HEK293T (cell line): ENCODE results near the gene STARD13.

ENCODE experiments used
- CTCF ChIA-PET: fragments of 350-600 bp; formaldehyde crosslinking; extraction: SDS; loops from one replicate; lab custom pipeline; 2021; ENCODE audit warnings: antibody characterized with exemption, inconsistent platforms; lab: Yijun Ruan, JAX
- POLR2A ChIA-PET: fragments of 350-600 bp; formaldehyde crosslinking; extraction: SDS; loops from one replicate; lab custom pipeline; 2020; ENCODE audit warnings: antibody characterized with exemption, inconsistent platforms; lab: Yijun Ruan, JAX
- DNase-seq: peaks from one replicate; pipeline ENCODE4 v3.0.0; 2012; ENCODE audit warnings: mixed read lengths; ENCODE audit errors: extremely low spot score
- ARNT ChIP-seq: fragments of 450-650 bp; IDR thresholded peaks from 2 replicates; pipeline ENCODE4 v1.6.1; 2017; ENCODE audit warnings: mild to moderate bottlenecking
- BHLHE40 ChIP-seq: fragments of 450-650 bp; IDR thresholded peaks from 2 replicates; pipeline ENCODE4 v1.6.1; 2016; ENCODE audit warnings: mild to moderate bottlenecking, moderate library complexity, borderline replicate concordance
- CTBP1 ChIP-seq: fragments of 450-650 bp; IDR thresholded peaks from 2 replicates; pipeline ENCODE4 v1.6.1; 2016; ENCODE audit warnings: borderline replicate concordance
- ELF4 ChIP-seq: fragments of 450-650 bp; IDR thresholded peaks from 2 replicates; pipeline ENCODE4 v1.6.1; 2017; ENCODE audit warnings: antibody characterized with exemption
- FOXA1 ChIP-seq: fragments of 450-650 bp; IDR thresholded peaks from 2 replicates; pipeline ENCODE4 v1.6.1; 2016; ENCODE audit warnings: mild to moderate bottlenecking
- FOXK2 ChIP-seq: fragments of 450-650 bp; IDR thresholded peaks from 2 replicates; pipeline ENCODE4 v1.6.1; 2016; ENCODE audit warnings: mild to moderate bottlenecking
- FOXM1 ChIP-seq: fragments of 450-650 bp; IDR thresholded peaks from 2 replicates; pipeline ENCODE4 v1.6.1; 2017; ENCODE audit warnings: mild to moderate bottlenecking, borderline replicate concordance
- HDGF ChIP-seq: fragments of 450-650 bp; IDR thresholded peaks from 2 replicates; pipeline ENCODE4 v1.6.1; 2017; ENCODE audit warnings: antibody characterized with exemption, borderline replicate concordance
- L3MBTL2 ChIP-seq: fragments of 450-650 bp; conservative IDR thresholded peaks from 2 replicates; pipeline ENCODE4 v1.6.1; 2016; ENCODE audit warnings: mild to moderate bottlenecking
- LEF1 ChIP-seq: fragments of 450-650 bp; IDR thresholded peaks from 2 replicates; pipeline ENCODE4 v1.6.1; 2017; ENCODE audit warnings: mild to moderate bottlenecking, borderline replicate concordance
- NFRKB ChIP-seq: fragments of 450-650 bp; IDR thresholded peaks from 2 replicates; pipeline ENCODE4 v1.6.1; 2016; ENCODE audit warnings: mild to moderate bottlenecking, moderate library complexity
- SP1 ChIP-seq: fragments of 450-650 bp; IDR thresholded peaks from 2 replicates; pipeline ENCODE4 v1.6.1; 2017
- SUZ12 ChIP-seq: fragments of 450-650 bp; IDR thresholded peaks from 2 replicates; pipeline ENCODE4 v1.6.1; 2016; ENCODE audit warnings: mild to moderate bottlenecking
- TARDBP ChIP-seq: fragments of 450-650 bp; IDR thresholded peaks from 2 replicates; pipeline ENCODE4 v1.6.1; 2016
- ZNF384 ChIP-seq: fragments of 450-650 bp; IDR thresholded peaks from 2 replicates; pipeline ENCODE4 v1.6.1; 2016
- TF ChIP-seq, protein P1 (sequence below): fragments of 450-650 bp; IDR thresholded peaks from 2 replicates; pipeline ENCODE4 v1.6.1; 2016

The STARD13 gene

DNA sequence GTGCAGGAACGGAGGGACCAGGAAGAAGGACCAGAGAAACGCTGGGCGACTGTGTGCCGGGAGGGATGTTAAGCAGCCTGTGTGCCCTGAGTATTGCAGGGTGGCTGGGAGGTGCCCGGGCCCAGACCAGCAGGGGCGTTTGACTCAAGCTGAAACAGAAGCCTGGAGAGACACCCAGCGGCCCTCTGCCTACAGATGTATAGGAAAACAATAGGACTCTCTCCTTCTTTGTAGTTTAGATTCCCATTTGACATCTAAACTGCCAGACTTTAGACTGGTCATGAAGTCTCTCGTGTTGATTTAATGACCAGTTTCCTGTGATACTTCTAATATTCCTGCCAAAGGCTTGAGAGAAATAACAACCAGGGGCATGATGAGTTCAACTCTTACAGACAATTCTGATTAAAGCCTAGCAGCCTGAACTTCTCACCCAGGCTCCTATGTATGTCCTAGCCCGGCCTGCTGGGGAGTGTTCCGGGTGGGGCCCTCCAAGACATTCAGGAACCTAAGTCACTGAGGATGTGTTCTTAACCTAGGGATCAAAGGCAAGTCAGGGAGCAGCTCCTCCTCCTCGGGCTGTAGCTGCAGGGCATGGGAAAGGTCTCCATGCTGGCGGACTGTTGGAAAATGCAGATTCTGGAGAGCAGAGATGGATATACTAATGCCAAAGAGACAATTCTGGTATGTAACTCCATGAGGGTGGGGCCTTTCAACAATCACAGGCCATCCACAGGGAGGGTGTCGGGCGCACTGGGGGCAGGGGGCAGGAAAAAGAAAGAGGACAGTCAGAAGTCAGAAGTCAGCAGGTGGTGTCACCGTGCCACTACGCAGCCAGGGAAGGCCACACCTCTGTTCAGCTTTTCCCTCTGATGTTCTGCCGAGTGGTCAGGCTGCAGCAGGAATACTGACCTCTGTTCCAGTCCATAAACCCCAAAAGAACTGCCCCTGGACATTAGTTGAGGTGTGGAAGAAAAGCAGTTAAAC is 131.8 kb downstream of the STARD13 start:
- ChIA-PET CTCF (no interaction called here), POLR2A (no interaction called here)
- TF ChIP-seq BHLHE40 (no peak), ZNF384 (no peak), FOXA1 (no peak), ELF4 (no peak)
- DNase-seq, result no peak

DNA sequence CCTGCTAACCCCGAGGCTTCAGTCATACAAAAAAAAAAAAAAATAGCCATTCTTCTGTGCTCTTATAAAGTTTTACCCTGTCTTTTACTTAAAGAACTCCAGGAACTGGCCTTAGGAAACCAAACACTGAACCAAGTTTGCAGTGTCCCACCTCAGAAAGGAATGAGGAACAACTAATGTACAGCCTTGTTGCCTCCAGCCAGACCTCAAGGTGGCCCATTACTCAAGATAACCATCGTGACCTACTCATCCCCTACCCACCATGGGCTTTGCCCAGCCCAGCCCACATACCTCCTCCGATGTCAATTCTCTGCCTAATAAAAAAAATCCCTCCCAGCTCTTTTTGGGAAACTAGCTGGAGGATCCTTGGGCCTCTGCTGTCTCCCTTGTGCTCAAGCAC is 133.2 kb downstream of the STARD13 start:
- TF ChIP-seq, protein P1, sequence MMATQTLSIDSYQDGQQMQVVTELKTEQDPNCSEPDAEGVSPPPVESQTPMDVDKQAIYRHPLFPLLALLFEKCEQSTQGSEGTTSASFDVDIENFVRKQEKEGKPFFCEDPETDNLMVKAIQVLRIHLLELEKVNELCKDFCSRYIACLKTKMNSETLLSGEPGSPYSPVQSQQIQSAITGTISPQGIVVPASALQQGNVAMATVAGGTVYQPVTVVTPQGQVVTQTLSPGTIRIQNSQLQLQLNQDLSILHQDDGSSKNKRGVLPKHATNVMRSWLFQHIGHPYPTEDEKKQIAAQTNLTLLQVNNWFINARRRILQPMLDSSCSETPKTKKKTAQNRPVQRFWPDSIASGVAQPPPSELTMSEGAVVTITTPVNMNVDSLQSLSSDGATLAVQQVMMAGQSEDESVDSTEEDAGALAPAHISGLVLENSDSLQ, result no peak
- TF ChIP-seq LEF1, result no peak
- TF ChIP-seq NFRKB, result no peak
- no peak for TF ChIP-seq SUZ12
- TF ChIP-seq FOXM1, result no peak
- TF ChIP-seq TARDBP, result no peak
- TF ChIP-seq BHLHE40, result no peak
- no peak for TF ChIP-seq FOXA1
- no peak for TF ChIP-seq SP1
- TF ChIP-seq HDGF, result no peak
- no peak for TF ChIP-seq L3MBTL2
- no peak for TF ChIP-seq ELF4
- no peak for TF ChIP-seq CTBP1
- no peak for TF ChIP-seq FOXK2
- DNase-seq, result no peak
- ChIA-PET POLR2A (no interaction called here), CTCF (no interaction called here)

DNA sequence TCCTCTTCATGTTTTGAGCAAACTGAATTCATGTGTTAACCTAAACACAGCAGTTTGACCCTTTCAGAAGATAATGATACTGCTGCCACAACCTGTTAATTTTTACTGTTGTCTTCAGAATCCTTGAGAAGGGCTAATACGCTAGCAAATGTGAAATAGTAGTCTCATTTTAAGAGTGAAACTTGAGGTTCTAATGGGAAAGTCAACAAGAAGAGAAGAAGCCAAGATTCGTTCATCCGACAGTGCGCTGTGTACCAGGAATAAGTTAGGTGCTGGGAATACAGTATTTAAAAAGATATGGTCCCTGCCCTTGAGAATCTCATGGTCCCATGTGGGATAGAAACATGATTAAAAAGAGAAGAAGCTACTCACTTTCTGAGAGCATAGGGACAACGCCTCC is 134.9 kb downstream of the STARD13 start:
- DNase-seq, result no peak
- POLR2A ChIA-PET, result no interaction called here
- no peak for TF ChIP-seq BHLHE40
- CTCF ChIA-PET, result no interaction called here

DNA sequence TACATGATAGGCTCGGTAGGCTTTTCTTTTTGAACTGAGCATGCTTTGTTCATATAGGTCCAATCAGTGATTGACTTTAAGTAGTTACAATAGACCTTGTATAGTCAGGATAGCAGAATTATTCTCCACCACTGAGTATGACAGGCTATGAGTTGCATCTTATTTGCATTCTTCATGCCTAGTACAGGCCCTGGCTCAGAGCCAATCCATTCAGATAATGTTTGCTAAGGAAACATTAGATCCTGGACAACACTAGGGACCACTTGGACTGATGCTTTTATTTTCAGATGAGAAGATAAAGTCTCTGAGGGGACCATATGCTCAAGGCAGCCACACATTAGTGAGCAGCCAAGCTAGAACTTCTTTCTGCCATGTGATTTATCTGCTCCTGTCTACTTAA is 135.4 kb downstream of the STARD13 start:
- DNase-seq, result no peak
- ChIA-PET CTCF (no interaction called here), POLR2A (no interaction called here)
- TF ChIP-seq LEF1 (no peak), TARDBP (no peak), FOXA1 (no peak), CTBP1 (no peak), ARNT (no peak), FOXK2 (no peak), ZNF384 (no peak), SP1 (no peak), L3MBTL2 (no peak), HDGF (no peak), SUZ12 (no peak), BHLHE40 (no peak), ELF4 (no peak)
- TF ChIP-seq, protein P1, result no peak

DNA sequence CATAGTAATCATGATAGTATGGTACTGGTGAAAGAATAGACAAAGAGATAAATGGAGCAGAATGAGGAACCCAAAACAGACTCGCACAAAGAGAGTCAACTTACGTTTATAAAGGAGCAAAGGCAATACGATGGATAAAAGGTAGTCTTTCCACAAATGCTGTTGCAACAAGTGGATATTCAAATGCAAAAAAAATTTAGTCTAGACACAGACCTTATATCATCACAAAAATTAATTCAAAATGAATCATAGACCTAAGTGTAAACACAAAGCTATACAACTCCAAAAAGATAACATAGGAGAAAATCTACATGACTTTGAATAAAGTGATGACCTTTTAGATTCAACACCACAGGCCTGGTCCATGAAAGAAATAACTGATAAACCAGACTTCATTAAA is 137.7 kb downstream of the STARD13 start:
- POLR2A ChIA-PET, result no interaction called here
- CTCF ChIA-PET, result no interaction called here
- DNase-seq, result no peak
- TF ChIP-seq ARNT, result no peak
- no peak for TF ChIP-seq ELF4
- TF ChIP-seq FOXA1, result no peak
- no peak for TF ChIP-seq SP1
- no peak for TF ChIP-seq L3MBTL2
- TF ChIP-seq SUZ12, result no peak
- TF ChIP-seq, protein P1, result no peak
- no peak for TF ChIP-seq LEF1
- TF ChIP-seq BHLHE40, result no peak
- no peak for TF ChIP-seq TARDBP
- no peak for TF ChIP-seq FOXK2
- no peak for TF ChIP-seq NFRKB
- TF ChIP-seq ZNF384, result no peak
- no peak for TF ChIP-seq FOXM1

DNA sequence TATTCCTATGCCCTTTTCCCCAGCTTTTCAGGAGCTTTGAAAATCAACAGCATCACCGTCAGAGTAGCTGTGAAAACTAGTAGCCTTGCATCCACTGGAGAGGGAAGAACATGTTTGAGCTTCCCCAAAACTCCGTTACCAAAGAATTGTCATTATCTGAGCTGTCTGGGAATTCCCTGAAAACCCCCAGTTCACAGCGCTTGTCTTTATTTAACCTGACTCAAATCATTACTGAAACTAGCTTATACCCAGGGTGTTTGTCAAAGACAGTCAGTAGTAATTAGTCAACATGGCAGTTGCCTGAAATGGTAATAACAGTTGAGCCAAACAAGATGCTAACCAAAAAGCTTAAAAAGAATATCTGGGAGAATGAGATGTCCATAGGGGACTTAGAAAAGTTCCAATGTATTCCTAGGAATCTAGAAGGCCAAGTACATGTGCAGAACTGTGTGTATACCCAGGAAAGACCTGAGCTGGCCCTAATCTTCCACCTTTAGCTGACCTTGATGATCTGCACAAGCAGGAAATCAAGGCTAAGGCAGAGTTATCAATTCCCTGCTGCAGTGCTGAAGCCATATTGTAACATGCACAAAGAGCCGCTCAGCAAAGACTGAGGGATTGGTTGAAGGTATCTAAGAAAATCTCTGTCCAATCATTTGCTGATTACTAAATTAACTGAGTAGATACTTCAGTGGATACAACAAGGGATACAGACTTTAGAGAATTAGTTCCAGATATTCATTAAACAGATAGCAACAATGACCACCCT is 138.5 kb downstream of the STARD13 start:
- DNase-seq, result no peak
- CTCF ChIA-PET, result no interaction called here
- POLR2A ChIA-PET, result no interaction called here
- TF ChIP-seq TARDBP (no peak), CTBP1 (no peak), NFRKB (no peak), L3MBTL2 (no peak), SP1 (no peak), FOXA1 (no peak), ZNF384 (no peak), LEF1 (no peak), BHLHE40 (no peak), ARNT (no peak), FOXM1 (no peak), SUZ12 (no peak), HDGF (no peak), ELF4 (no peak), FOXK2 (no peak)
- TF ChIP-seq, protein P1, result no peak
